ENCODE results near the gene PPP1R9A.
A peak's percentile ranks its signal among the peaks of the same experiment; 100 is the strongest.

Gene PPP1R9A

GRCh38 chr7:95052566-95053094 lies 145.2 kb downstream of the PPP1R9A start:
- no peak for TF ChIP-seq ZNF292 (tag by site-specific recombination; IDR thresholded peaks at IDR 0.05; ENCODE audit: borderline replicate concordance, low read depth)
- no peak for TF ChIP-seq ZBTB48 (tag by site-specific recombination; IDR thresholded peaks at IDR 0.05)
- no peak for TF ChIP-seq GLIS1 (tag by site-specific recombination; IDR thresholded peaks at IDR 0.05)
- TF ChIP-seq ZNF529 (tag by site-specific recombination; IDR thresholded peaks at IDR 0.05; ENCODE audit: insufficient replicate concordance): no peak
- no peak for TF ChIP-seq ZEB2 (tag by site-specific recombination; IDR thresholded peaks at IDR 0.05)
- TF ChIP-seq ZNF670 (tag by site-specific recombination; IDR thresholded peaks at IDR 0.05; ENCODE audit: low read depth): no peak
- peaks cover 13% of the 10 kb centered on the region for H3K4me1 ChIP-seq (ENCODE audit: control insufficient read depth, insufficient read depth, low read length)
- CTCF ChIA-PET: no interaction called here
- POLR2A ChIA-PET: no interaction called here
- H3K4me3 ChIP-seq (ENCODE audit: low read depth, low read length): no peak overlapping the region
- H3K36me3 ChIP-seq (ENCODE audit: control insufficient read depth in 2 of 2, insufficient read depth in 1 of 2, low read length in 2 of 2): no peaks in the 10 kb centered on the region
- H3K9me3 ChIP-seq (ENCODE audit: control insufficient read depth, insufficient read depth, low read depth, low read length): no peaks in the 10 kb centered on the region
- H3K27ac ChIP-seq (ENCODE audit: extremely low read depth, low read depth, low read length): no peak overlapping the region

GRCh38 chr7:95054386-95054785 lies 147.0 kb downstream of the PPP1R9A start:
- TF ChIP-seq AEBP2 (tag by site-specific recombination; IDR thresholded peaks at IDR 0.05; ENCODE audit: borderline replicate concordance): no peak
- Histone ChIP-seq H3K27ac (ENCODE audit: extremely low read depth, low read depth, low read length) (no peak overlapping the region), H3K36me3 (ENCODE audit: control insufficient read depth in 2 of 2, insufficient read depth in 1 of 2, low read length in 2 of 2) (no peaks in the 10 kb centered on the region), H3K9me3 (ENCODE audit: control insufficient read depth, insufficient read depth, low read depth, low read length) (no peaks in the 10 kb centered on the region), H3K4me1 (ENCODE audit: control insufficient read depth, insufficient read depth, low read length) (peaks cover 17% of the 10 kb centered on the region), H3K4me3 (ENCODE audit: low read depth, low read length) (no peak overlapping the region)
- POLR2A ChIA-PET: interaction anchor here (0.6 kb wide), 1 partner anchor 13 kb away, joined by 3 read pairs; no protein-coding TSS in a partner anchor
- CTCF ChIA-PET: no interaction called here

- POLR2A ChIA-PET: no interaction called here
These were observed 147.9 kb downstream of the PPP1R9A start for GRCh38 chr7:95055295-95055694.

More at GRCh38 chr7:95055295-95055694, 147.9 kb downstream of the PPP1R9A start:
- no peak overlapping the region for H3K4me3 ChIP-seq (ENCODE audit: low read depth, low read length)
- peaks cover 17% of the 10 kb centered on the region for H3K4me1 ChIP-seq (ENCODE audit: control insufficient read depth, insufficient read depth, low read length)
- no peaks in the 10 kb centered on the region for H3K9me3 ChIP-seq (ENCODE audit: control insufficient read depth, insufficient read depth, low read depth, low read length)
- CTCF ChIA-PET: no interaction called here
- no peaks in the 10 kb centered on the region for H3K36me3 ChIP-seq (ENCODE audit: control insufficient read depth in 2 of 2, insufficient read depth in 1 of 2, low read length in 2 of 2)
- peak; percentile 54; the same call in 1 of the 2 replicates for TF ChIP-seq ZNF843 (tag by site-specific recombination; IDR thresholded peaks at IDR 0.05)
- TF ChIP-seq ZNF670 (tag by site-specific recombination; IDR thresholded peaks at IDR 0.05; ENCODE audit: low read depth): no peak
- peak; percentile 82 for TF ChIP-seq PRDM6 (tag by site-specific recombination; IDR thresholded peaks at IDR 0.05)
- TF ChIP-seq ZNF580 (tag by site-specific recombination; IDR thresholded peaks at IDR 0.05): 0 out of 2 replicates have a peak, but pooled peaks have one; percentile 24
- TF ChIP-seq BCL6B (tag by site-specific recombination; IDR thresholded peaks at IDR 0.05): peak; percentile 79
- no peak overlapping the region for H3K27ac ChIP-seq (ENCODE audit: extremely low read depth, low read depth, low read length)
